Erythroblast (primary cell): Measurements from ENCODE around the gene CEP192.

Source experiments
- GATA1 ChIP-seq: IDR thresholded peaks from 2 replicates; pipeline ENCODE4 v1.6.1; 2011; ENCODE audit warnings: low read depth, mild to moderate bottlenecking, control low read depth, low read length, moderate library complexity
- POLR2A ChIP-seq: IDR thresholded peaks from 2 replicates; pipeline ENCODE4 v1.6.1; 2011; ENCODE audit warnings: mild to moderate bottlenecking, low read length

DNA sequence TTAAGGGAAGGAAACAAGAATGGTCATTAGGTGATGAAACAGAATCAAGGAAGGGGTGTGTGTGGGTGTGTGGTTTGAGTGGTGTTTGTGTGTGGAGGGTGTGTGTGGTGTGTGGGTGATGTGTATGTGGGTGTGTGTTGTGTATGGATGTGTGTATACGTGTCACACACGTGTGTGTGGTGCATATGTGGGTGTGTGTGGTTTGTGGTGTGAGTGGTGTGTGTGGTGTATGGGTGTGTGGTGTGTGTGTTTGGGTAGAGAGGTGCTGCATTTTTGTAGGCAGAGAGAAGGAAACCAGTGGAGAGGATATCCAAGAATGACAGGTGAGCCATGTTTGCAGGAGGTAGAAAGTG lies 1.1 kb upstream of the CEP192 start:
- TF ChIP-seq POLR2A (no peak), GATA1 (no peak)
